HG03060 (cell line): ENCODE data around the gene STYK1.
"Not testable (repeated sequence)": the region's sequence is repeated elsewhere in the genome, so short reads cannot be mapped to it uniquely, and the experiment has no call there.

ENCODE experiments used
- ATAC-seq: cut with Tn5 transposase; IDR thresholded peaks from one replicate; pipeline ENCODE4 v1.9.1; 2021; ENCODE audit warnings: low read depth, moderate number of reproducible peaks; ENCODE audit not compliant: unreplicated experiment

STYK1 gene

DNA sequence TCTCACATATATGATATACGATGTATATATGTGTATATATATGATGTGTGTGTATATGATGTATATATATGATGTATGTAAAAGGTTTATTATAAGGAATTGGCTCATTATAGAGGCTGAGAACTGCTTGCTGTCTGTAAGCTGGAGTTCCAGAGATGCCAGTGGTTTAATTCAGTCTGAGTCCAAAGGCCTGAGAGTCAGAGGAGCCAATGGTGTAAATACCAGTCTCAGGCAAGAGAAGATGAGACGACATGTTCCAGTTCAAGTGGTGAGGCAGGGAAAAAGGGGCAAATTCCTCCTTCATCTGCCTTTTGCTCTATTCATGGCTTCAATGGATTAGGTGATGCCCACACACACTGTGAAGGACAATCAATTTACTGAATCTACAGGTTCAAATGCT lies 17.1 kb upstream of the STYK1 start:
- ATAC-seq: no peak

DNA sequence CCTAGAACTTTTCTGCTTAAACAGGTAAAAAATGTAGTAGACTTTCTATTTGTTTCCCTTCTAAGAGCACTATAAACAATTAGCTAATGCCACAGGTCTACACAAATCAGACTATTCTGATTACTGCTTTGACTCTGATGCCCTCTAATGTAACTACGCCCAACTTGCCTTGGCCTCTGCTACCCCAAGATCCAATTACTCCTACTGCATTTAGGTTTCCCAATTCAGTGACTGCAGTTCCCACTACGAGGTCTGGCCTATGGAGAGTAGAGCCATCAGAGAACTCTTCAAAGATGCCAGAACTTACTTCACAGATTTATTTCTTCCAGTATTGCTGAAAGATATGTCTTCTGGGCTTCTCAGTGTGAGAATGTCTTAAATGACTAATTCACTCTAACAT lies 15.3 kb upstream of the STYK1 start:
- no peak for ATAC-seq

DNA sequence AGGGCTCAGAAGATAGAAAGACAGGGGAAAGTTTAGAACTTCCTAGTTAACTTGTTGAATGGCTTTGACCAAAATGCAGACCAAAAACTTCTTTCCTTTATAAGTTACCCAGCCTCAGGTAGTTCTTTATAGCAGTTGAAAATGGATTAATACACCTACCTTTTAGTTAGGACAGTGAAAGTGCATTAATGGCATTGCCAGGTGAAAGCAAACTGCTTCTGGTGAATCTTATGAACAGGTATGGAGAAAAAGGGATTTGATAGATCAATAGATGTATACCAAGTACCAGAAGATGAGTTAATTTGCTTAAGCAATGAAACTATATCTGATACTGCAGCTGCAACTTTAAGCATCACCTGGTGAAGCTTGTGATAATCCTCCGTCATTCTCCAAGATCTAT lies 14.2 kb upstream of the STYK1 start:
- ATAC-seq: no peak

DNA sequence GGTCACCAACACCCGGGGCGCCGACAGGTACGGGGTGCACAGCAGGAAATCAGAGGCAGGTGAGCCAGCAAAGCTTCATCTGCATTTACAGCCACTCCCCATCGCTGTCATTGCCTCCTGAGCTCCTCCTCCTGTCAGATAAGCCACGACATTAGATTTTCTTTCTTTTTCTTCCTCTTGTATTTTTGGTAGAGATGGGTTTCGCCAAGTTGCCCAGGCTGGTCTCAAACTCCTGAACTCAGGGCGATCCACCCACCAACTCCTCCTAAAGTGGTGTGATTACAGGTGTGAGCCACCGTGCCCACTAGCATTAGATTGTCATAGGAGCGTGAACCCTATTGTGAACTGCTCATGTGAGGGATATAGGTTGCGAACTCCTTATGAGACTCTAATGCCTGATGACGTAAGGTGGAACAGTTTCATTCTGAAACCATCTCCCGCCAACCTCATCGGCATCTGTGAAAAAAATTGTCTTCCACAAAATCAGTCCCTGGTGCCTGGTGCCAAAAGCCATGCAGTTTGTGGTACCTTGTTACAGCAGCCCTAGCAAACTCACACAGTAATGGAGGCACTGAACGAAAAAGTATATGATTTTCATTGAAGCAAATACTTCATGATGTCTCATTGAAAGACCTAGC lies 1.5 kb downstream of the STYK1 start:
- ATAC-seq: no peak

DNA sequence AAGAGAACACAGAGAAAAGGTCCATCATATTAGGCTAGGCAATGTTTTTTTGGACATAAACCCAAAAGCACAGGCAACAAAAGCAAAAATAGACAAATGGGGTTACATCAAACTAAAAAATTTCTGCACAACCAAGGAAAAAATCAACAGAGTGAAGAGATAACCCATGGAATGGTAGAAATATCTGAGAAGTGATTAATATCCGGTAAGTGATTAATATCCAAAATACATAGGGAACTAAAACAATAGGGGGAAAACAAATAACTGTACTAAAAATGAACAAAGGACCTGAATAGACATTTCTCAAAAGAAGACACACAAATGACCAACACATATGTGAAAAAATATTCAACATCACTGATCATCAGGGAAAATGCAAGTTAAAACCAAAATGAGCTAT lies 4.3 kb downstream of the STYK1 start:
- ATAC-seq: no peak

DNA sequence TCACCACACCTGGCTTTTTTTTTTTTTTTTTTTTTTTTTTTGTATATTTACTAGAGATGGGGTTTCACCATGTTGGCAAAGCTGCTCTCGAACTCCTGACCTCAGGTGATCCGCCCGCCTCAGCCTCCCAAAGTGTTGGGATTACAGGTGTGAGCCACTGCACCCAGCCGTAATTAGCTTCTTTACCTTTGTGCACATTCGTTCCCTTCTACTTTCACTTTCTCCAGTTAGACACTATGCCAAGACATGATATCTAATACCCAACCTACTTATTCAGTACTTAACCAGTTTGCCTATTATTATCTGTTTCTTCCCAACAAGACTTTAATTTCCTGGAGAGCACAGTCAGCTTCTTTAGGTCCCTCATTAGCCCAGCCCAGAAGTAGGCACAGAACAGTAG lies 5.3 kb downstream of the STYK1 start:
- ATAC-seq: no peak

DNA sequence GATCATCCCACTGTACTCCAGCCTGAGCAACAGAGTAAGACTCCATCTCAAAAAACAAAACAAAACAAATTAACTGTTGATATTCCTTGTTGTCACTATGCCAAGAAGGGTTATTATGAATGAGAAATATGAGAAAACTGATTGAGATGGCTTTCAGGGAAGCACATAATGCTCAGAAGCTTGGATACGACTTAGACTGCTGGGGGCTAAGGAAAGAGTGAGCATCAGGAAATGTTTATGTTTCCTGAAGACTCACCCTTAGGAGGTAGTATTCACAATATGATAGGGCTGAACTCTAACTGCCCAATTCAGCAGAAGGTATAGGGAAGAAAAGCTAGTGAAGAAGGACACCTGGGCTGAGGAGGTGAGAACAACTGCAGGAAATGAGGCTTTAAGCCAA lies 6.3 kb downstream of the STYK1 start:
- no peak for ATAC-seq

DNA sequence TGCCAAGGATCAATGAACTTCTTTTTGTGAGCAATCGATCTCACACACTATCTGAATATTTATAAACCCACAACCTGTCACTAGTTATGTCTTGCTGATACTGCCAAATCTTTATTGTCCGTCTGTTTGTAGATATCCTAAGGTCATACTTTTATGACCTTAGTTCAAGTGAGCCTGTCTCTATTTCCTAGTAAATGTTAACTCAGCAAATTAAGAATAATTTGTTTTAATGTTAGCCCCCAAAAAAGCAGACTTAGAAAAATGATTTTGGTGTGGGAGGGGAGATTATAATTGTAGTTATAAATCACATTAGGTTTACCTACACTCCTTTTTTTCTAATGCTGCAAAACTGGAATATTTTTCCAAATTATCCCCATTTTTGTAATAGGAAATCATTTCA lies 9.4 kb downstream of the STYK1 start:
- ATAC-seq: no peak

DNA sequence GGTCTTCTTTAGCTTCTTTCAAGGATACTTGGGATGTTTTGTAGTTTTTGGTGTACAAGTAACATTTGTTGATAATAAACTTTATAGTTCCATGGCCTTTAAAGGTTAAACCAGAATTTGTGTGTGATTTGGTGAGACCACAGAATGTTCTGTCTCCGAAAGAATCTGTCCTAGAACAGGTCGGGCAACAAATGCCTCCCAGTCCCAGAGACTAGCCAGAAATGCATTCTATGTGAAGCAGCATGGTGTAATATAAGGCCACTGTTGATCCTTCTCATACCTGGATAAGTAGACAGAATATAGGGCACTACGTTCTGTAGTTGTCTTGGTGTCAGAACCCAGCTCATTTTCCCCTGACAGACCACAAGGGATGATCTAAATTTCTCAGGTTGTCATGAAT lies 10.0 kb downstream of the STYK1 start:
- no peak for ATAC-seq

DNA sequence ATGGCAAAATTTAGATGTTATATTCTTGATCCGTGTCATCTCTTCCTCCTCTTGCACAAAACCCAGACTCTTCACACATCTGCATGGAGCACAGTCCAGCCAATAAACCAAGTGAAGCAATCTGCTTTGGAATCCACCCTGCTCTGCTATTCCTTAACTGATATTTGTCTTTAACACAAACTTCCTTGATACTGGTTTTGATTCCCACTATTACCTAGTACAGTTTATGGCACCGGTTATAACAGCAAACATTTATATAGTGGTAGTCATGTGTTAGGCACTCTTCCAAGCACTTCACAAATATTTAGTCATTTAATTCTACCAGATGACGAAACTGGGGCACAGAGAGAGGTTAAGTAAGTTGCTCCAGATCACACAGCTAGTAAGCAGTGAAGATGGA lies 12.5 kb downstream of the STYK1 start:
- ATAC-seq: no peak

DNA sequence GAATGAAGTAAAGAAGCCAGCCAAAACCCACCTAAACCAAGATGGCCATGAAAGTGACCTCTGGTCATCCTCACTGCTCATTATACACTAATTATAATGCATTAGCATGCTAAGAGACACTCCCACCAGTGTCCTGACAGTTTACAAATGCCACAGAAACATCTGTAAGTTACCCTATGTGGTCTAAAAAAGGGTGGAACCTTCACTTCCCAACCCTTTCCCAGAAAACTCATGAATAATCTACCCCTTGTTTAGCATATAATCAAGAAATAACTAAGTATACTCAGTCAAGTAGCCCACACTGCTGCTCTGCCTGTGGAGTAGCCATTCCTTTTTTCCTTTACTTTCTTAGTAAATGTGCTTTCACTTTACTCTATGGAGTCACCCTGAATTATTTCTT lies 19.8 kb downstream of the STYK1 start:
- no peak for ATAC-seq

DNA sequence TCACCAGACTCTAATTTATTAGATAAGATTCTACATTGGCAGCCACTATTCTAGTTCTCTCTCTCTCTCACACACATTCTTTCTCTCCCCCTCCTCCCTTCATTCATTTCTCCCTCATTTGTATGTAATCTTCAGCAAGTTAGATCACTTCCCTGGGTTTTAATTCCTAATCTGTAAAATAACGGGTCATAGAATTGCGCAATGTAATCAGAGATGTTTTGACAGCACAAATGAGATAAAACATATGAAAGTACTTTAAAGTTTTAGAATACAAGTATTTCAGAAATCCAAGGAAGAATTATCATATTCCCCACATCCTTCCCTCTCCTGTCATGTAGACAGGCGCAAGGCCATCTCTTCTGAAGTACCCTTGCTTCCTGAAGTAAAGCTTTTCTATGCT lies 21.7 kb downstream of the STYK1 start:
- no peak for ATAC-seq

DNA sequence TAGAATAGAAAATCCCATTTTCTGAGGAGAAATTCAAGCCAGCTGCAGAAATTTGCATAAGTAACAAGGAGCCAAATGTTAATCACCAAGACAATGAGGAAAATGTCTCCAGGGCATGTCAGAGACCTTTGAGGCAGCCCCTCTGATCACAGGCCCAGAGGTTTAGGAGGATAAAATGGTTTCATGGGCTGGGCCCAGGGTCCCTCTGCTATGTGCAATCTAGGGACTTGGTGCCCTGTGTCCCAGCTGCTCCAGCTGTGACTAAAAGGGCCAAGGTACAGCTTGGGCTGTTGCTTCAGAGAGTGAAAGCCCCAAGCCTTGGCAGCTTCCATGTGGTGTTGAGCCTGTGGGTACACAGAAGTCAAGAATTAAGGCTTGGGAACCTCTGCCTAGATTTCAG lies 27.3 kb downstream of the STYK1 start:
- ATAC-seq: not testable (repeated sequence)

DNA sequence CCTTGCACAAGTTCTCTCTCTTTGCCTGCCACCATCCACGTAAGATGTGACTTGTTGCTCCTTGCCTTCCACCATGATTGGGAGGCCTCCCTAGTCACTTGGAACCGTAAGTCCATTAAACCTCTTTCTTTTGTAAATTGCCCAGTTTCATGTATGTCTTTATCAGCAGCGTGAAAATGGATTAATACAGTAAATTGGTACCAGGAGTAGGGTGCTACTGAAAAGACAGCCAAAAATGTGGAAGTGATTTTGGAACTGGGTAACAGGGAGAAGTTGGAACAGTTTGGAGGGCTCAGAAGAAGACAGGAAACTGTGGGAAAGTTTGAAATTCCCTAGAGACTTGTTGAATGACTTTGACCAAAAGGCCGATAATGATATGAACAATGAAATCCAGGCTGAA lies 27.9 kb downstream of the STYK1 start:
- no peak for ATAC-seq

DNA sequence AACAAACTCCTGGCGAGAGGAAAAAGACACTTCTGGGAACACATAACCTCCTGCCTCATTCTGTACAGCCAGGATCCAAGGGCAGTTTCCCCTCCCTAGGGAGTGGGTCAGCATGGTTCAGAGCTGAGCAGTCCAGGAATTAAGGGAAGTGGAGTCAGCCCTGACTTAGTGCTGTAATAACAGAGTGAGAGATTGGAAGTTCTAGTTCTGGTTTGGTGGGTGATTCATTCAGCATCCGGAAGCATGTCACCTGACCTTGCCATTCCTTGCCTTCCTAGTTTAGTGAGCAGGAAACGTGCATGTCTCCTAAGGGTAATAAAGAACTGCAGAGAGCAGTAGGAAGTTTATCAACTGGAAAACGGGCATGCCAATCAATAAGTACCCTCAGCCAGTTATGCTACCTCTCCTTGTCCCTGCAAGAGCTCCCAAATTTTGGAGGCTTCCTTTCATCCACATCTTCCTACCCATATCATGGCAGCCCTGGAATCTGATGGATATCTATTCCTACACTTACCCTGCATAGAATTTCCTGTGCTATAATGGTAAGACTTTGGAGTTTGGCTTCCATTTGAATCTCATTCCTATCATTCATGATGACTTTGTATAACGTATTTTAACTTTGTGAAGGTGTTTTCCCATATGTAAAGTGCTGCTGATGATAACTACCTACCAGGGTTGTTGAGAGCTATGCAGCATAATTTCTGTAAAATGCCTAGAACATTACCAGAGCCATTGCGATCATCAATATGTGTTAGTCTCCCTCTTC lies 31.9 kb downstream of the STYK1 start:
- ATAC-seq: no peak

DNA sequence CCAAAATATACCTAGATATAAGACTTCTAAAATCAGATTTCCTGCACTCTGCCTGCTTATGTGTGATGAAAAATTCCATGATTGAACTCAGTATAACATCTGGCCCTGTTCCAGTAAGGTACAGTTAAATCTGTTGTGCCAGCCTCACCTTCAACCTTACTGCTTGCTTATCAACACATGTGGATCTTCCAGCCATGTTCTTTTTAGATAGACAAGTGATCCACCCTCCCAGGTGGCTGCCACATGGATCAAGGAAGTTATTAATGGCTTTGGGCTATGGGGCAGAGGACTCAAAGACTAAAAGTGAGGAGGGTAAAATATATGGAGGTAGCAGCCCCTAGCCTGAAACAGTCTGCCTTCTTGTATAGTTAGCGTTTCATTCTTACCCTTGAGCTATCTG lies 35.1 kb downstream of the STYK1 start:
- ATAC-seq: no peak

DNA sequence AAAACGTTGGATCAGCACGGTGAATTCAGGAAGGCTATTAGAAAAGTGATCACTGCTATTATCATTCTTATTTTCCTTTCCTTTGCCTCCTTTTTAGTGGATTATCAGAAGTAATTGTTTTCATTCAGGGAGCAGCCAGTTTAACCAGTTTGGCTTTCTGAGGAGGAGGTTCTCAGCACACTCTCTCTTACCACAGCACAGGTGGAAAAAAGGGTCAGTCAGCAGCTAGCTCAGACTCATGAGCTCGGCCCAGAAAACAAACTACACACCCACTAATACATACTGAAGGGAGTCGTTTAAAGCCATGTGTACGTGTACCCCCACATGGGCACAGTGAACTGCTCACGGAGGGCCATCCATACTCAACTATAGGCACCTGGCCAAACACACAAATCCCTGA lies 37.2 kb downstream of the STYK1 start:
- ATAC-seq: no peak

DNA sequence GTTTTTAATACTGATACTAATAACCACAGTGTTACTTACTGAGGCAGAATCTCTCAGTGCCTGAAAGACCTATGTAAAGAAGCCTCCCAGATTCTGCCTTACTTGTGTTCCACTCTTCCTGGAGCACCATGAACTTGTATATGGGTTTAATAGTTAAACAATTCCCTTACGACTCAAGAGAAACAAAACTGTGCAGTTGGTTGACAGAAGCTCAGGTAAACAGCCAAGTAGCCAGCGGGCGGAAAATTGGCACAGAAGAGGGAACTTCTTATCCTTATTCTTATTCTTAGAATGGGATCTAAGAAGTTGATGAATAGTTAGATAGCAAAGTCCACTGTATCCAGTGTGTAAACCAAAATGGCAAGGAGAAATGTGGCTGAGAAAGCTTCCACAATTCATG lies 37.7 kb downstream of the STYK1 start:
- no peak for ATAC-seq

DNA sequence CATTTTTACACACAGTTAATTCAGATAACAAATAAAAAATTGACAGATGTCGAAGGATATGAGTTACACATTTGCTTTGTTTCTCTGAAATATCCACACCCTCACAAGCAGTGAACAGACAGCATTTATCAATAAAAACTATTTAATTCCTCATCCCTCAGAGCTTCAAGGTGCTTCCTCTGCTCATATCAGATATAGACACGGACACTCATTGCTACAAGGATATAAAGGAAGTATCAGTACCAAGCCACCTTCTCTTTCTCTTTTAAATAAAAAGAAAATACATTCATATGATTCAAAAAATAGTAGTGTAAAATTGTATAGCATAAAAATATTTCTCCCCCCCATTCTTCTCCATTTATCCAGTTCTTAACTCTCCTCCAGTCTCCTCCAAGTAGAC lies 38.5 kb downstream of the STYK1 start:
- ATAC-seq: no peak

DNA sequence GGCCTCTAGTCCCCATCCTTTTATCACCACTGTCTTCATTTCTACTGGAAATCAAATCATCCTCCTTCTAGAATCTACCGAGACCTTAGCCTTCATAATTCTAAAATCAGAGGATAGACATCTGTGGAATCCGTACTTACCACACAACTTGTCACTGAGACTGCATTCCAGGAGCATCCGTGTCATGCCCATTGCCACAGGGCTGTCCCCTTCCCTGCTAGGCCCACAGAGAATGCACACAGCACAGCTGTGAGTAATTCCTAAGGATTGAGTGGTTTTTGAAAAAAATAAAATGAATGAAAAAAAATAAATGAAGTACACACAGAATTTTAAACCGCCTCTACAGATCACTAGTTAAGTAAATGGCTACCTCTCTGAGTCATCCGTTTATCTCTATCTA lies 39.4 kb downstream of the STYK1 start:
- ATAC-seq: no peak

DNA sequence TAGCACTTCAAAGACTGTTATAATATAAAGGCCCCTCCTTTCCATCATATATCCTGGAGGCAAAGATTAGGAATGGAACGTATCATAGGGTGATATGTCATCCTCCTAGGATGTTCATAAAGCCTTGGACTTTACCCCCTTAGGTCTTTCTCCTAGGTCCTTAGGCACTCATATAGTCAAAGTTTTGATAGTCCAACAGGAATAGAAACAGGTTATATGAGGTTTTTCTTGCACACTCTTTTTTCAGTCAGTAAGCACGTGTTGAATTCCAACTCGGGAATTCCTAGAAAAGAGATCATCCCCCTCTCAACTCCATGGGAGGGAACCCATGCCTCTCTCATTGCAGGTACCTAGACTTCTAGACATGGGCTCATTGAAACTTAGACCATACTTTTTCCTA lies 40.3 kb downstream of the STYK1 start:
- no peak for ATAC-seq

DNA sequence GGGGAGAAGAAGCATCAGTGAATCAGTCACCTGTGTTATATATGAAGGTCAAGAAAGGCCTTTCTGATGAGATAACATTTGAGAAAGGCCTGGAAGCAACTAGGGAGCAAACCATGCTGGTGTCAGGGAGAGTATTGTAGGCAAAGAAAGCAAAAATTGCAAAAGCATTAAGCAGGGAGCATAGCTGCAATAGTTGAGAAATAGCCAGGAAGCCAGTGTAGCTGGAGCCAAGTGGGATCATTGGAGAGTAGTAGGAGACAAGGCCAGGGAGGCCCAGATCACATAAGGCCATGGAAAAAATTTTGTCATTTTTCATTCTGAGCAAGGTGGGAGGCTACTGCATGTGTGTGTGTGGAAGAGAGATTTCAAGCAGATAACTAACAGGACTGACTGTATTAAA lies 41.6 kb downstream of the STYK1 start:
- no peak for ATAC-seq

DNA sequence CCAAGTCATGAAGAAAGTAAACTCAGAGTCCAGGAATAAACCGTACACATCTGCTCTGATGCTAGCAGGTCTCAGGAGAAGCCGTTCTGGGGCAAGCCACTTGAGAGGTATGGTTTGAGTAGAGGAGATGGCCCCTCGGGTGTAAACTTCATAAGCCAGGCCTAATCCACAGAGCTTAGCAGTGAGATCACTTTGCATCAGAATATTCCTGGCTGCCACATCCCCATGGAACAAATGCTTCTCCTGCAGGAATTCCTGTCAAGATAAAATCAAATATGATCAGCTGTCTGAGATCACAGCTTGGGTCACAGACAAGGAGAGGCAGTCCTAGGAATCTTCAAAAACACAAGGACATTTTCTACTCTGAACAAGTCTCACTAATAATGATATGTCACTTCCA lies 49.2 kb downstream of the STYK1 start:
- ATAC-seq: no peak
